GM06990 (cell line): ENCODE data around the gene PDZRN4.
"Not testable (repeated sequence)": the region's sequence is repeated elsewhere in the genome, so short reads cannot be mapped to it uniquely, and the experiment has no call there.

Source experiments
- DNase-seq: peaks from one replicate; pipeline ENCODE4 v3.0.0-alpha.2; 2011; ENCODE audit not compliant: insufficient read length; ENCODE audit errors: extremely low read depth
- H3K27me3 ChIP-seq: replicated peaks from 2 replicates; pipeline ENCODE4 v1.6.0; 2011; ENCODE audit warnings: low read length; ENCODE audit not compliant: control insufficient read depth, insufficient read depth
- H3K36me3 ChIP-seq: 2 replicates; pipeline ENCODE4 v1.5.1; 2011; ENCODE audit warnings: low read length; ENCODE audit not compliant: control insufficient read depth, insufficient read depth
- H3K4me3 ChIP-seq: replicated peaks from 2 replicates; pipeline ENCODE4 v1.5.1; 2011; ENCODE audit warnings: low read depth, mild to moderate bottlenecking, control low read depth, low read length
- CTCF ChIP-seq: IDR thresholded peaks from 2 replicates; pipeline ENCODE4 v1.5.1; 2011; ENCODE audit warnings: low read length, control low read depth, mild to moderate bottlenecking, inconsistent platforms; ENCODE audit not compliant: insufficient read depth, poor library complexity, severe bottlenecking

The PDZRN4 gene

GRCh38 chr12:41167701-41168100 is 20.4 kb upstream of the PDZRN4 start:
- no peak for DNase-seq
- no peak overlapping the region for H3K4me3 ChIP-seq
- no peaks in the 10 kb centered on the region for H3K27me3 ChIP-seq
- no peak for TF ChIP-seq CTCF
- H3K36me3 ChIP-seq: no peaks in the 10 kb centered on the region

DNA sequence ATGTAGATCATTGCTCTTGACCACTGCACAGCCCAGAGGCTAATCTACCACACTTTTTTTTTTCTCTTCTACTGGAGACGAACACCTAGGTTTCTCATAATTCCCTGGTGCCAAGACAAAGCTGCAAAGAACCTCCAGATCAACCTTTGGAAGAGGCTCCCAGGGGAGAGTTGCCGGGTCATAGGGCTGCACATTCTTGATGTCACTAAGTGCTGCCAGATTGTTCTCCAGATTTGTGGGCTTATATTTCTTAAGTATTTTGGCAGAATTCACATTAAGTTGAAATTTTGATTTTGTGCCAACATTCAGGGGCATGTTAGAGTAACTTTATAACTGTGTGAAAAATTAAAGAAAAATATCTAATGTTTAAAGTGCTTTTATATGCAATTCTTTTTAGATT is 13.5 kb upstream of the PDZRN4 start:
- no peak for DNase-seq
- H3K36me3 ChIP-seq: no peaks in the 10 kb centered on the region
- H3K27me3 ChIP-seq: no peaks in the 10 kb centered on the region
- no peak overlapping the region for H3K4me3 ChIP-seq
- TF ChIP-seq CTCF: no peak

DNA sequence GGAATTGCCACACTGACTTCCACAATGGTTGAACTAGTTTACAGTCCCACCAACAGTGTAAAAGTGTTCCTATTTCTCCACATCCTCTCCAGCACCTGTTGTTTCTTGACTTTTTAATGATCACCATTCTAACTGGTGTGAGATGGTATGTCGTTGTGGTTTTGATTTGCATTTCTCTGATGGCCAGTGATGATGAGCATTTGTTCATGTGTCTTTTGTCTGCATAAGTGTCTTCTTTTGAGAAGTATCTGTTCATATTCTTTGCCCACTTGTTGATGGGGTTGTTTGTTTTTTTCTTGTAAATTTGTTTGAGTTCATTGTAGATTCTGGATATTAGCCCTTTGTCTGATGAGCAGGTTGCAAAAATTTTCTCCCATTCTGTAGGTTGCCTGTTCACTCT is 8.6 kb upstream of the PDZRN4 start:
- not testable (repeated sequence) for DNase-seq, H3K36me3 ChIP-seq, H3K27me3 ChIP-seq, H3K4me3 ChIP-seq

- Histone ChIP-seq H3K27me3 (no peaks in the 10 kb centered on the region; the same call in 1 of the 2 replicates), H3K4me3 (no peak overlapping the region), H3K36me3 (no peaks in the 10 kb centered on the region)
- no peak for TF ChIP-seq CTCF
- no peak for DNase-seq
Observed at GRCh38 chr12:41184864-41185263, 3.3 kb upstream of the PDZRN4 start.

- TF ChIP-seq CTCF: no peak
- Histone ChIP-seq H3K27me3 (no peaks in the 10 kb centered on the region; the same call in 1 of the 2 replicates), H3K36me3 (no peaks in the 10 kb centered on the region), H3K4me3 (no peak overlapping the region)
- DNase-seq: no peak
Observed at GRCh38 chr12:41186026-41186425, 2.1 kb upstream of the PDZRN4 start.

DNA sequence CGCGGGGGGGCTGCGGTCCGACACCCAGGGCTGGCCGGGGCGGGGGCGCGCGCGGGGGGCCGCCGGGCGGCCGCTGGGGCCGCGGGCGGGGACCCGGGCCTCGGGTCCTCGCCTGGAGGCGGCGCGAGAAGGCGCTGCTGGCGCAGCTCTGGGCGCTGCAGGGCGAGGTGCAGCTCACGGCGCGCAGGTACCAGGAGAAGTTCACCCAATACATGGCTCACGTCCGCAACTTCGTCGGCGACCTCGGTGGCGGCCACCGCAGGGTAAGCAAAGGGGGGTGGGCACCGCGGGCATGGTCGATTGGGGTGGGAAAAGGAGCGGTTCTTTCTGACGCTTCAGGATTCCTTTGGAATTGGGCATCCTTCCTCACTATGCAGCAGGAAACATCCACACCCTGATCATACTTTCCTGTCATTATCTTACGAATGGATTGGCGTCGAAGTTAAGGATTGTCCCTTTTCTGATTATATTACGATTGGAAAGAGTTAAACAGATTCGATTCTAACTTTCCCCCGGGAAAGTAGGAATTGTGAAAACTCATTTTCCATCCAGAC is 798 bp downstream of the PDZRN4 start:
- DNase-seq: no peak
- TF ChIP-seq CTCF: no peak
- Histone ChIP-seq H3K4me3 (no peak overlapping the region), H3K27me3 (no peaks in the 10 kb centered on the region; the same call in 1 of the 2 replicates), H3K36me3 (no peaks in the 10 kb centered on the region)
